Stimulated activated naive CD8-positive, alpha-beta T cell treated with anti-CD3 and anti-CD28 coated beads, Interleukin-15, Interleukin-2, amounts not matched to agents 100 ng/mL and 50 ng/mL, for 24 hours (primary cell): ENCODE data around the gene TERF2IP.
A peak's percentile ranks its signal among the peaks of the same experiment; 100 is the strongest.

ENCODE experiments used
- H3K27ac Mint-ChIP-seq: one replicate; pipeline ENCODE4 v1.8.0; 2021; ENCODE audit warnings: mild to moderate bottlenecking, mixed read lengths
- H3K27me3 Mint-ChIP-seq: one replicate; pipeline ENCODE4 v1.8.0; 2021; ENCODE audit warnings: mixed read lengths
- H3K36me3 Mint-ChIP-seq: one replicate; pipeline ENCODE4 v1.8.0; 2021; ENCODE audit warnings: low read depth, mixed read lengths
- H3K4me1 Mint-ChIP-seq: one replicate; pipeline ENCODE4 v1.8.0; 2021; ENCODE audit warnings: low read depth, mixed read lengths
- H3K4me3 Mint-ChIP-seq: one replicate; pipeline ENCODE4 v1.8.0; 2021; ENCODE audit warnings: mild to moderate bottlenecking, mixed read lengths
- H3K9me3 Mint-ChIP-seq: one replicate; pipeline ENCODE4 v1.8.0; 2021; ENCODE audit warnings: mixed read lengths

The TERF2IP gene

DNA sequence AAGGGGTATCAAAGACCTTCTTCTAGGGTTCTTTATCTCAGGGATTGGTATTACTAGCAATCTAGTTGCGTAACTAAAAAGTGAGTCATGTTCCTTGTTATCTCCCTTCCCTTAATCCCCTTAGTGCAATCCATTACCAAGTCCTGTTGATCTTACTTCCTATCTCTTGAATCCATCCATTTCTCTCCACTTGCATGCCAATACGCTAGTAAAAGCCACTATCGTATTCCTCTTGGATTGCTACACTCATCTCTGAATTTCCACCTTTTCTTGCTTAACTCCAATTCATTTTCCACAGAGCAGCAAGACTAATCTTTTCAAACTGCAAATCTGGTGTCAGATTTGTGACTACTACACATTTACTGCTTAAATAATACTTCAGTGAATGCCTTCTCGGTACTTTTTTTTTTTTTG, 22.6 kb upstream of the TERF2IP start:
- H3K36me3 Mint-ChIP-seq = peaks cover 64% of the 10 kb centered on the region
- no peak overlapping the region for H3K4me3 Mint-ChIP-seq
- no peaks in the 10 kb centered on the region for H3K9me3 Mint-ChIP-seq
- H3K27ac Mint-ChIP-seq = no peak overlapping the region
- H3K4me1 Mint-ChIP-seq = peaks cover 37% of the 10 kb centered on the region
- no peaks in the 10 kb centered on the region for H3K27me3 Mint-ChIP-seq

GRCh38 chr16:75626806-75627205, 20.8 kb upstream of the TERF2IP start:
- Mint-ChIP-seq H3K9me3 (no peaks in the 10 kb centered on the region), H3K4me1 (peaks cover 18% of the 10 kb centered on the region), H3K27me3 (no peaks in the 10 kb centered on the region), H3K4me3 (no peak overlapping the region), H3K36me3 (peaks cover 68% of the 10 kb centered on the region), H3K27ac (peak overlapping the region; percentile 9)

GRCh38 chr16:75627851-75628250, 19.7 kb upstream of the TERF2IP start:
- H3K27me3 Mint-ChIP-seq = no peaks in the 10 kb centered on the region
- peaks cover 12% of the 10 kb centered on the region for H3K4me1 Mint-ChIP-seq
- H3K27ac Mint-ChIP-seq = peak overlapping the region; percentile 43
- H3K4me3 Mint-ChIP-seq = no peak overlapping the region
- H3K36me3 Mint-ChIP-seq = peaks cover 76% of the 10 kb centered on the region
- no peaks in the 10 kb centered on the region for H3K9me3 Mint-ChIP-seq

- peaks cover 12% of the 10 kb centered on the region for H3K4me1 Mint-ChIP-seq
- H3K27ac Mint-ChIP-seq = peak overlapping the region; percentile 43
- H3K9me3 Mint-ChIP-seq = no peaks in the 10 kb centered on the region
- H3K27me3 Mint-ChIP-seq = no peaks in the 10 kb centered on the region
- H3K4me3 Mint-ChIP-seq = no peak overlapping the region
- peaks cover 79% of the 10 kb centered on the region for H3K36me3 Mint-ChIP-seq
Measured at GRCh38 chr16:75628351-75628750, 19.2 kb upstream of the TERF2IP start.

- Mint-ChIP-seq H3K36me3 (peaks cover 87% of the 10 kb centered on the region), H3K4me1 (peaks cover 12% of the 10 kb centered on the region), H3K27me3 (no peaks in the 10 kb centered on the region), H3K9me3 (no peaks in the 10 kb centered on the region), H3K27ac (no peak overlapping the region), H3K4me3 (no peak overlapping the region)
Measured at GRCh38 chr16:75629132-75629531, 18.4 kb upstream of the TERF2IP start.

GRCh38 chr16:75630052-75630451, 17.5 kb upstream of the TERF2IP start:
- H3K27ac Mint-ChIP-seq = peak overlapping the region; percentile 6
- H3K36me3 Mint-ChIP-seq = peaks cover 83% of the 10 kb centered on the region
- no peak overlapping the region for H3K4me3 Mint-ChIP-seq
- H3K4me1 Mint-ChIP-seq = peaks cover 12% of the 10 kb centered on the region
- H3K9me3 Mint-ChIP-seq = no peaks in the 10 kb centered on the region
- no peaks in the 10 kb centered on the region for H3K27me3 Mint-ChIP-seq

DNA sequence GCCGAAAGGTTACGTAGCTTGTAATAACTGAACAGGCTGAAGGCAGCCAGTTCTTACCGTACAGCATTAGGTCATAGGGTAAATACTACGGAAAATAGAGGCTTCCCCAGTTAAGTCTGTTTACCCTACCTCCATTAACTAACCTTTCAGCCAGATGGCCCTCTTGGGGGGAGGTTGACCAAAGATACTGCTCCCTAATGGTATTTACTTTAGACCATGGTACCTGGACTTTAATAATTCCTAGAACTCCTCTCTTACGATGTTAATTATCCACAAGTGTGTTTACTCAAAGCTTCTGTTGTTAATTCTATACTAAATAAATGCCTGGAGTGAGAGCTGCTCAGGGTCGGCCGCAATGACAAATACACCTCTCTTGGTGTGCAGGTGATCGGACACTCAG, 14.7 kb upstream of the TERF2IP start:
- H3K9me3 Mint-ChIP-seq = no peaks in the 10 kb centered on the region
- no peak overlapping the region for H3K4me3 Mint-ChIP-seq
- no peaks in the 10 kb centered on the region for H3K27me3 Mint-ChIP-seq
- peaks cover 9% of the 10 kb centered on the region for H3K4me1 Mint-ChIP-seq
- peaks cover 84% of the 10 kb centered on the region for H3K36me3 Mint-ChIP-seq
- no peak overlapping the region for H3K27ac Mint-ChIP-seq

DNA sequence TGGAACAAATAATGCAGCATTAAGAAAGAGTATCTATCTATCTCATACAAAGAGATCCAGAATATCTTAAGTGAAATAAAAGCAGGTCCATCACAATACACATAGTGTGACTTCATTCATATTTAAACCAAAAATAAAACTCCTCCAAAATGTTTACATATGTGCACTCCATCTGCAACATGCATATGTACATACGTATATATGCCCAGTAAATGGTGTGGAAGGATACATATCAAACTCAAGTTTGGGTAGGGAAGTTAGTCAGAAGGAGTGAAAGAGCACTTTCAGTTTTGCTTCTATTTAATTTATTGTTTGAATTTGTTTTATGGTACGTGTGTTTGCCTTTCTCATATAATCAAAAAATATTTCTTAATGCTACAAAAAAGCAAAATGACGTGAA, 12.5 kb upstream of the TERF2IP start:
- no peaks in the 10 kb centered on the region for H3K9me3 Mint-ChIP-seq
- H3K4me3 Mint-ChIP-seq = no peak overlapping the region
- H3K27me3 Mint-ChIP-seq = no peaks in the 10 kb centered on the region
- no peak overlapping the region for H3K27ac Mint-ChIP-seq
- peaks cover 3% of the 10 kb centered on the region for H3K4me1 Mint-ChIP-seq
- H3K36me3 Mint-ChIP-seq = peaks cover 81% of the 10 kb centered on the region

- peaks cover 80% of the 10 kb centered on the region for H3K36me3 Mint-ChIP-seq
- H3K27ac Mint-ChIP-seq = no peak overlapping the region
- H3K4me3 Mint-ChIP-seq = no peak overlapping the region
- no peaks in the 10 kb centered on the region for H3K9me3 Mint-ChIP-seq
- peaks cover 37% of the 10 kb centered on the region for H3K4me1 Mint-ChIP-seq
- H3K27me3 Mint-ChIP-seq = no peaks in the 10 kb centered on the region
Measured at GRCh38 chr16:75640598-75640997, 7.0 kb upstream of the TERF2IP start.

DNA sequence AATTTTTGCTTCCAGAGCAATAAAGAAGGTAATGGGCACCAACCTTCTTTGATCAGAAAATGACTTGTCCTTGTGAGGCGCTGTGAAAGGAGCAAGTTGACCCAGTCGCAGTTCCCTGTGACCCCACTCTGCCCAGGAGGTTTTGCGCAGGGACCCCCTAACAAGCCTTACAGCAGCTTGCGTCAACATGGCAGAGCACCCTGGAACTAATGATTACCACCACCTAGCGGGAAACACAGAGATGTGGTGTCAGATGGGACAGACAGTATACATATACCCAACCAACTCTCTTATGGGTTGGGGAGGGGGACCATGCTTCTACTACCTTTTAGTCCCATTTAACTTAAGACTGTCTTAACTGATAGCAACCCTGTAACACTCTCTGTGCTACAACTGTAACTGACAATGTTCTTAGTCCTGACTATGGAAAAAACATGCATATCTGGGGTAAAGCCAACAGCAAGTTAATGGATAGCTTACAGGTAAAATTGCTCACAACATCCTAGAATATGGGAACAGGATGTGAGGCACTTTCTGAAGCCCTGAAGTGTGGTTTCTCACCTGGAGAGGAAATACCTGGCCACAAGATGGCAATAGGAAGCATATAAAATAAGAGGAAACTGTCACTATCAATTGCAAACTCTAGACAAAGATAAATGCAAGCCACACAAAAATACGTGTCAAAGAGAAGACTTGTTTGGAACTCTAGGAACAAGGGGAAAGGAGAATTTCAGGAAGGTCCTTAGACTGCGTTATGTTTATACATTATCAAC, 3.1 kb upstream of the TERF2IP start:
- Mint-ChIP-seq H3K27ac (peak overlapping the region; percentile 64), H3K36me3 (peaks cover 61% of the 10 kb centered on the region), H3K27me3 (no peaks in the 10 kb centered on the region), H3K9me3 (no peaks in the 10 kb centered on the region), H3K4me3 (peak overlapping the region; percentile 86), H3K4me1 (peaks cover 44% of the 10 kb centered on the region)

DNA sequence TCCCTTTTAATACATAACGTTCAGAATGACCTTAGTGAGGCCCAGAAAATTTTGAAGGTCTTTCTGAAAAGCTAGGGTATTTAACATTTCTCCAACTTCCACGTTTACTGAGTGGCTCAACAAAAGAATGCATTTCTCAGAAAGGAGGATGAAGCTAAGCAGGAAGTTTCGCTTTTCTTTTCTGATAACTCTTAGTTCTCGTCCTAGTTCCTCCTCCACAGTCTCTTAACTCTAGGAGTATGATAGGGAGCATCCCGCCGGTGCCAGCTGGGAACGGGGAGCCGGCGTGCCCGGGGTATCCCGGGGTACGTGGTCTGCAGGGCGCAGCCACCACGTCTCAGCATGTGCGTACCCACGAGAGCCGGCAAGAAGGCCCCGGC, 471 bp upstream of the TERF2IP start:
- H3K27me3 Mint-ChIP-seq = no peaks in the 10 kb centered on the region
- peak overlapping the region; percentile 86 for H3K4me3 Mint-ChIP-seq
- H3K36me3 Mint-ChIP-seq = peaks cover 52% of the 10 kb centered on the region
- H3K4me1 Mint-ChIP-seq = peaks cover 64% of the 10 kb centered on the region
- H3K27ac Mint-ChIP-seq = peak overlapping the region; percentile 98
- H3K9me3 Mint-ChIP-seq = no peaks in the 10 kb centered on the region

DNA sequence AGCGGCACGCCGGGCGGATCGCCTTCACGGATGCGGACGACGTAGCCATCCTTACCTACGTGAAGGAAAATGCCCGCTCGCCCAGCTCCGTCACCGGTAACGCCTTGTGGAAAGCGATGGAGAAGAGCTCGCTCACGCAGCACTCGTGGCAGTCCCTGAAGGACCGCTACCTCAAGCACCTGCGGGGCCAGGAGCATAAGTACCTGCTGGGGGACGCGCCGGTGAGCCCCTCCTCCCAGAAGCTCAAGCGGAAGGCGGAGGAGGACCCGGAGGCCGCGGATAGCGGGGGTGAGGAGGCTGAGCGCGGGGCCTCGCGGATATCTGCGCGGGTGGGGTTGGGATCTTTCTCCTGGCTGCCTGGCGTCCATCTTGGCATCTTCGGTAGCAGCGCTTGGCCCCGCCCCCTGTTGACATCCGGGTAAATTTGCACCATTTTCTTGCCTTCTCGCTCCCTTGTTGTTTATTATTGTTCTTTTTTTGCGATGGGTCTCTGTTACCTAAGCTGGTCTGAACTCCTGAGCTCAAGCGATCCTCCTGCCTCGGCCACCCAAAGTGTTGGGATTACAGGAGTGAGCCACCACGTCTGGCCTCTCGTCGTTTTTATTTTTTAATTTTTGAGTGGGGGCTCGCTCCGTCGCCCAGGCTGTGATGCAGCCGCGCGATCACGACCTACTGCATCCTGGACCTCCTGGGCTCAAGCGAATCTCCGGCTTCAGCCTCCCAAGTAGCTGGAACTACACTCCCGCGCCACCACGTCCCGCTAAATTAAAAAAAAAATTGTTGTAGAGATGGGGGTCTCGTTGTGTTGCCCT, 898 bp downstream of the TERF2IP start:
- Mint-ChIP-seq H3K4me1 (peaks cover 69% of the 10 kb centered on the region), H3K27me3 (no peaks in the 10 kb centered on the region), H3K9me3 (no peaks in the 10 kb centered on the region), H3K36me3 (peaks cover 42% of the 10 kb centered on the region), H3K4me3 (peak overlapping the region; percentile 86), H3K27ac (peak overlapping the region; percentile 94)

DNA sequence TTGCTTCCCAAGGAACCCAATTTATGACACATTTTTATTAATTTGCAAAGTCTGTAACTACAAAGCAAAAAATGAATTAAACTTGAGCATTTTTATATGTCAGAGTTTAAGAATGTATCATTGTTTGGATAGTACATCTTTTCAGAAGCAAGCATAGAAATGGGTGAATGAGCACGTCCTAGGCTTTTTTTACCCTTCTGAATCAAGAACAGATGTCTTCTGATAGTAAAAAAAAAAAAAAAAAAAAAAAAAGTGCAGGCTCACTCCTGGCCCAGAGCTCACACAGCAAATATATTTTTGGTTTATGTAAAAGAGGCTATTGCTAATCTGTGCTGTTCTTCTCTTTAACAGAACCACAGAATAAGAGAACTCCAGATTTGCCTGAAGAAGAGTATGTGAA, 6.3 kb downstream of the TERF2IP start:
- peaks cover 58% of the 10 kb centered on the region for H3K36me3 Mint-ChIP-seq
- H3K27ac Mint-ChIP-seq = peak overlapping the region; percentile 85
- no peak overlapping the region for H3K4me3 Mint-ChIP-seq
- H3K9me3 Mint-ChIP-seq = no peaks in the 10 kb centered on the region
- no peaks in the 10 kb centered on the region for H3K27me3 Mint-ChIP-seq
- H3K4me1 Mint-ChIP-seq = peaks cover 47% of the 10 kb centered on the region

DNA sequence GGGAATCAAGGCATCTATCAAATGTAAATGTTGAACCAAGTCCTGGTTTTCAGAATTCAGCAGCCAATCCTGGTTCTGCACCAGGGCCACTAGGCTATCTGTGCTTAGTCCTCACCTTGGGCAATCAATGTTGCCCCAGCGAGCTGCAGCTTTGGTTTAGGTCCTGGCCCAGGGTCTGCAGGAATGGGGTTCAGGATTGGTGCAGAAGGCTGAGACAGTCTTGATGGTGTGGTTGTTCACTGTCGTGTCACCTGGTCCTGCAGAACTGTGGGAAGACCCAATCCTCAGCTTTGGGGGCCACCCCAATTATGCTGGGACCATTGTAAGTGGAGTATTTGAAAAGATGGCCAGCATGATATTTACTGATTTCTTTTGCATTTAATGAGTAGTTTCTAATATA, 10.6 kb downstream of the TERF2IP start:
- Mint-ChIP-seq H3K36me3 (peaks cover 43% of the 10 kb centered on the region), H3K4me1 (peaks cover 12% of the 10 kb centered on the region), H3K4me3 (no peak overlapping the region), H3K27ac (no peak overlapping the region), H3K9me3 (no peaks in the 10 kb centered on the region), H3K27me3 (no peaks in the 10 kb centered on the region)

DNA sequence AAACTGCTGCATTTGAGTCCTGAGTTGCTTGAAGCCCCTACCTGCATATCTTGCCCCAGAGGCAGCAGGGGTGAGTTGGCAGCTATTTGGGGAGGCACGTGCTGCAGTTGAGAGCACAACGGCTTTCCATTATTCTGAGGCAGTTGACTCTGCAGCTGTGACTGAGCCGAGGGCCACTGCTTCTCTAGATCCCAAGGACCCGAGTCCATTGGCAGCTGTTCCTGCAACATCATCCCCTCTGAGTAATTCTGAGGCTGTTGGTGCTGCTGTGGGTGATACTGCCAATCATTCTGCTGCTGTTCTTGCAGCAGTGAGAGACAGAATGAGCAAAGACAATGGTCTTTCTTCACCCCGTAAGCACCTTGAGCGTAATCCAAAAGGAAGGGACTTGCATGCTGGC, 12.7 kb downstream of the TERF2IP start:
- Mint-ChIP-seq H3K27ac (no peak overlapping the region), H3K4me3 (no peak overlapping the region), H3K36me3 (peaks cover 28% of the 10 kb centered on the region), H3K9me3 (no peaks in the 10 kb centered on the region), H3K27me3 (no peaks in the 10 kb centered on the region), H3K4me1 (no peaks in the 10 kb centered on the region)
